Neural cell (in vitro differentiated cells): ENCODE data around the gene AFF1. TPM values are rescaled to one million over a fixed set of nuclear protein-coding genes. Genes with fewer than 3 reads are reported as not detected.

Source experiments
- H2AFZ ChIP-seq: fragments of 200-600, 300-800 bp; sonication (generic), shearing (Covaris generic); 2 replicates; pipeline ENCODE4 v1.6.0; 2014; ENCODE audit warnings: low read depth, mild to moderate bottlenecking, antibody characterized with exemption, low read length, moderate library complexity
- H3F3A ChIP-seq: fragments of 200-600 bp; shearing (Covaris generic); 2 replicates; pipeline ENCODE4 v1.6.1; 2016; ENCODE audit warnings: mild to moderate bottlenecking, moderate library complexity, mixed read lengths, antibody characterized with exemption, low read length; ENCODE audit not compliant: insufficient read depth, poor library complexity, severe bottlenecking
- H3K27ac ChIP-seq: fragments of 200-600, 300-800 bp; sonication (generic), shearing (Covaris generic); 2 replicates; pipeline ENCODE4 v1.5.1; 2014; ENCODE audit warnings: mild to moderate bottlenecking, low read length, moderate library complexity
- H3K27me3 ChIP-seq: fragments of 300-800, 200-600 bp; sonication (generic), shearing (Covaris generic); 2 replicates; pipeline ENCODE4 v1.6.0; 2014; ENCODE audit warnings: mild to moderate bottlenecking, low read depth, low read length, moderate library complexity; ENCODE audit not compliant: insufficient read depth
- H3K36me3 ChIP-seq: fragments of 300-800, 200-600 bp; sonication (generic), shearing (Covaris generic); 2 replicates; pipeline ENCODE4 v1.5.1; 2014; ENCODE audit warnings: mild to moderate bottlenecking, antibody characterized with exemption, low read length, moderate library complexity; ENCODE audit not compliant: insufficient read depth
- H3K4me2 ChIP-seq: fragments of 300-800, 200-600 bp; sonication (generic), shearing (Covaris generic); 2 replicates; pipeline ENCODE4 v1.6.0; 2014; ENCODE audit warnings: mild to moderate bottlenecking, low read length
- H3K4me3 ChIP-seq: fragments of 300-800, 200-600 bp; sonication (generic), shearing (Covaris generic); 2 replicates; pipeline ENCODE4 v1.5.1; 2014; ENCODE audit warnings: mild to moderate bottlenecking, low read length, moderate library complexity
- H3K79me2 ChIP-seq: fragments of 200-600 bp; shearing (Covaris generic); replicated peaks from 2 replicates; pipeline ENCODE4 v1.6.0; 2014; ENCODE audit warnings: mild to moderate bottlenecking, low read length, moderate library complexity; ENCODE audit not compliant: insufficient read depth
- H3K9ac ChIP-seq: fragments of 300-800, 200-600 bp; sonication (generic), shearing (Covaris generic); 2 replicates; pipeline ENCODE4 v1.6.1; 2016; ENCODE audit warnings: mild to moderate bottlenecking, low read length, mixed read lengths
- H3K9me2 ChIP-seq: fragments of 200-600 bp; shearing (Covaris generic); 2 replicates; pipeline ENCODE4 v1.6.1; 2016; ENCODE audit warnings: mild to moderate bottlenecking, low read length, mixed read lengths; ENCODE audit not compliant: insufficient read depth
- H3K9me3 ChIP-seq: fragments of 200-600, 300-800 bp; sonication (generic), shearing (Covaris generic); 2 replicates; pipeline ENCODE4 v1.6.1; 2016; ENCODE audit warnings: mild to moderate bottlenecking, mixed run types, low read length, moderate library complexity, mixed read lengths
- H4K20me1 ChIP-seq: fragments of 200-600 bp; shearing (Covaris generic); 2 replicates; pipeline ENCODE4 v1.6.1; 2016; ENCODE audit warnings: mild to moderate bottlenecking, mixed run types; ENCODE audit not compliant: insufficient read depth
- CTCF ChIP-seq: fragments of 450-650 bp; IDR thresholded peaks from 2 replicates; pipeline ENCODE4 v1.5.1; 2014; ENCODE audit warnings: antibody characterized with exemption, mild to moderate bottlenecking, moderate library complexity; ENCODE audit not compliant: poor library complexity, severe bottlenecking
- EP300 ChIP-seq: fragments of 450-650 bp; conservative IDR thresholded peaks from 2 replicates; pipeline ENCODE4 v1.6.1; 2014; ENCODE audit warnings: antibody characterized with exemption, mild to moderate bottlenecking, moderate library complexity; ENCODE audit not compliant: poor library complexity, severe bottlenecking
- EZH2 ChIP-seq: fragments of 200-600, 300-800 bp; shearing (Covaris generic), sonication (generic); IDR thresholded peaks from 2 replicates; pipeline ENCODE4 v1.6.1; 2014; ENCODE audit warnings: antibody characterized with exemption, low read length, borderline replicate concordance, mild to moderate bottlenecking; ENCODE audit not compliant: insufficient read depth, poor library complexity, severe bottlenecking
- MXI1 ChIP-seq: fragments of 450-650 bp; conservative IDR thresholded peaks from 2 replicates; pipeline ENCODE4 v1.6.1; 2014; ENCODE audit warnings: antibody characterized with exemption, mild to moderate bottlenecking; ENCODE audit not compliant: poor library complexity, severe bottlenecking
- POLR2AphosphoS5 ChIP-seq: IDR thresholded peaks from 2 replicates; pipeline ENCODE4 v1.6.1; 2012
- RAD21 ChIP-seq: fragments of 450-650 bp; conservative IDR thresholded peaks from 2 replicates; pipeline ENCODE4 v1.6.1; 2014; ENCODE audit warnings: antibody characterized with exemption, mild to moderate bottlenecking, moderate library complexity
- REST ChIP-seq: IDR thresholded peaks from 2 replicates; pipeline ENCODE4 v1.6.1; 2012; ENCODE audit warnings: borderline replicate concordance
- SMC3 ChIP-seq: fragments of 450-650 bp; conservative IDR thresholded peaks from 2 replicates; pipeline ENCODE4 v1.6.1; 2014; ENCODE audit warnings: antibody characterized with exemption, mild to moderate bottlenecking, moderate library complexity; ENCODE audit not compliant: poor library complexity
- TAF1 ChIP-seq: IDR thresholded peaks from 2 replicates; pipeline ENCODE4 v1.6.1; 2012; ENCODE audit warnings: low read depth
- polyA plus RNA-seq: library from polyadenylated mRNA; depleted of rRNA; stranded (reverse); fragments of >200 nt; gene quantifications from 2 replicates; pipeline ENCODE4 v1.2.3, GENCODE V29; 2014

The AFF1 gene
- polyA plus RNA-seq, 1 donor from 2014 or later: 0.63 TPM

GRCh38 chr4:87065021-87065420 lies 130.2 kb downstream of the AFF1 start:
- TF ChIP-seq TAF1 (no peak), MXI1 (no peak), EP300 (no peak), EZH2 (no peak), CTCF (no peak), RAD21 (no peak), POLR2AphosphoS5 (no peak), SMC3 (no peak)
- Histone ChIP-seq H3K4me2 (no peak overlapping the region), H3K9ac (no peak overlapping the region), H3K4me3 (no peak overlapping the region), H3K36me3 (no peaks in the 10 kb centered on the region), H3K79me2 (peaks cover 5% of the 10 kb centered on the region), H4K20me1 (no peaks in the 10 kb centered on the region), H3K27me3 (peaks cover 4% of the 10 kb centered on the region), H3K9me3 (no peaks in the 10 kb centered on the region), H3F3A (no peaks in the 10 kb centered on the region), H3K27ac (no peak overlapping the region), H2AFZ (no peak overlapping the region), H3K9me2 (no peaks in the 10 kb centered on the region)

DNA sequence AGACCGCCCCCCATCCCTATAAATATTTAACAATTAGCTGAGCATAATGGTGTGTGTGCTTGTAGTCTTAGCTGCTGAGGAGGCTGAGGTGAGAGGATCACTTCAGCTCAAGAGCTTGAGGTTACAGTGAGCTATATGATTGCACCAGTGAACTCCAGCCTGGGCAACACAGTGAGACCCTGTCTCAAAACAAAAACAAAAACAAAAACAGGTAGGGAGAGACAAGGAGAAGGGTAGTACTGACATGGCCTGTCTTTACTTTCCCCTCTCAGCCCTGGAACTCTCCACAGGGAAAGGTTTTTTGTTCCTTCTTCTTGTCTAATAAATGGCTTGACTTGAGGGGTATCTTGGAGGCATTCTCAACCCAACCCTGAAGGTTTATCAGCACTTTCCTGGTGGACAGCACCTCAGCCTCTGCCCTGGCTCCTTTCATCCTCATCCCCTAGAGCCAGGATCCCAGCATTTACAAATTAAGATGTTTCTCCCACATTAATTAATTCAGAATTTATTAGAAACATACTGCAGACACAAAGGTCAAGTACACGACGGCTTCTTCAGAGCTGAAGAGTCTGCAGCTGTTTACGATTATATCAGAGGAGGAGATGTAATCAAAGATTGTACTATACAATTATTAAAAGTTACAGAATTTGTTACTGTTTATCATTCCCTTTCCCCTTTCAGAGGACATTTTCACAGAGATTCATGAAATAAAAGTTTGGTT lies 131.8 kb downstream of the AFF1 start:
- Histone ChIP-seq H3K4me3 (no peak overlapping the region), H3K9me2 (no peaks in the 10 kb centered on the region), H4K20me1 (no peaks in the 10 kb centered on the region), H3K27me3 (peaks cover 4% of the 10 kb centered on the region), H3K27ac (no peak overlapping the region), H2AFZ (no peak overlapping the region), H3K9me3 (no peaks in the 10 kb centered on the region), H3K36me3 (no peaks in the 10 kb centered on the region), H3K79me2 (peaks cover 5% of the 10 kb centered on the region), H3K4me2 (no peak overlapping the region), H3F3A (no peaks in the 10 kb centered on the region), H3K9ac (no peak overlapping the region)
- TF ChIP-seq EZH2: no peak
- TF ChIP-seq RAD21: no peak
- TF ChIP-seq MXI1: no peak
- no peak for TF ChIP-seq TAF1
- no peak for TF ChIP-seq EP300
- TF ChIP-seq POLR2AphosphoS5: no peak
- no peak for TF ChIP-seq CTCF
- TF ChIP-seq SMC3: no peak
- TF ChIP-seq REST: no peak
